GM12878 (cell line): Measurements from ENCODE around the gene PRDM9. TPM values are rescaled to one million over a fixed set of nuclear protein-coding genes. Genes with fewer than 3 reads are reported as not detected.
A peak's percentile ranks its signal among the peaks of the same experiment; 100 is the strongest.

Source experiments
- ATAC-seq: fragments of 200-7000 bp; cut with Tn5 transposase; 3 replicates; pipeline ENCODE4 v1.9.1; 2020; ENCODE audit warnings: mild to moderate bottlenecking, moderate library complexity
- BruUV-seq: library from RNA; stranded (reverse); fragments of 400-500 nt; replicated peaks from 2 replicates; lab custom pipeline; 2021; lab: Mats Ljungman, UMichigan
- CTCF ChIA-PET: fragments of 300-600 bp; sonication (Branson Sonifier 250); formaldehyde crosslinking; extraction: SDS; loops from one replicate; lab custom pipeline; 2021; ENCODE audit warnings: inconsistent platforms; lab: Yijun Ruan, JAX
- POLR2A ChIA-PET: fragments of 350-600 bp; formaldehyde crosslinking; extraction: SDS; loops from one replicate; lab custom pipeline; 2021; ENCODE audit warnings: inconsistent platforms; lab: Charles Lee
- RAD21 ChIA-PET: fragments of 300-600 bp; sonication (Branson Sonifier 250); formaldehyde crosslinking; loops from one replicate; lab custom pipeline; 2023; ENCODE audit warnings: antibody characterized with exemption; ENCODE audit not compliant: unreplicated experiment; lab: Charles Lee
- SMC1A ChIA-PET: fragments of 300-600 bp; sonication (Branson Sonifier 250); formaldehyde crosslinking; loops from one replicate; lab custom pipeline; 2023; ENCODE audit not compliant: unreplicated experiment, uncharacterized antibody; lab: Charles Lee
- DNase-seq: peaks from one replicate; pipeline ENCODE4 v3.0.0-alpha.2; 2011; ENCODE audit warnings: low read depth, low spot score
- FAIRE-seq: peaks from 3 replicates; lab custom pipeline; 2011; peaks lifted over from hg19 to GRCh38; lab: Jason Lieb, UNC
- H2AFZ ChIP-seq: 2 replicates; pipeline ENCODE4 v1.6.0; 2011; ENCODE audit warnings: low read depth, low read length, control low read depth; ENCODE audit not compliant: control insufficient read depth
- H3K27ac ChIP-seq: 2 replicates; pipeline ENCODE4 v1.5.1; 2011; ENCODE audit warnings: control low read depth; ENCODE audit not compliant: control insufficient read depth, insufficient read depth
- H3K27me3 ChIP-seq, 2 experiments: replicated peaks in 1 of 2; 2 replicates each; pipeline versions ENCODE4 v1.6.0 to v1.6.1; 2011; ENCODE audit warnings: low read length in 1 of 2; ENCODE audit not compliant: control insufficient read depth in 2 of 2, insufficient read depth in 2 of 2
- H3K36me3 ChIP-seq, 2 experiments: 2 replicates each; pipeline ENCODE4 v1.5.1; 2011; ENCODE audit warnings: low read length in 1 of 2; ENCODE audit not compliant: control insufficient read depth in 2 of 2, insufficient read depth in 2 of 2
- H3K4me1 ChIP-seq: 2 replicates; pipeline ENCODE4 v1.6.1; 2011; ENCODE audit warnings: mild to moderate bottlenecking, low read length, moderate library complexity, mixed read lengths; ENCODE audit not compliant: control insufficient read depth, insufficient read depth
- H3K4me2 ChIP-seq: 2 replicates; pipeline ENCODE4 v1.6.0; 2011; ENCODE audit warnings: control low read depth; ENCODE audit not compliant: control insufficient read depth, insufficient read depth
- H3K4me3 ChIP-seq: fragments of 200-600 bp; sonication (generic); 2 replicates; pipeline ENCODE4 v1.5.1; 2016
- H3K79me2 ChIP-seq: 2 replicates; pipeline ENCODE4 v1.6.0; 2011; ENCODE audit warnings: low read length; ENCODE audit not compliant: control insufficient read depth, insufficient read depth
- H3K9ac ChIP-seq: 2 replicates; pipeline ENCODE4 v1.8.0; 2011; ENCODE audit warnings: low read length, control low read depth, mixed read lengths; ENCODE audit not compliant: control insufficient read depth, insufficient read depth
- H3K9me3 ChIP-seq: replicated peaks from 3 replicates; pipeline ENCODE4 v1.5.1; 2011; ENCODE audit warnings: mild to moderate bottlenecking, low read length; ENCODE audit not compliant: control insufficient read depth, insufficient read depth
- H4K20me1 ChIP-seq: 2 replicates; pipeline ENCODE4 v1.6.0; 2011; ENCODE audit not compliant: control insufficient read depth, insufficient read depth
- IKZF2 ChIP-seq, 2 experiments: fragments of 450-650 bp; IDR thresholded peaks; 2 replicates each; pipeline ENCODE4 v1.6.1; 2017; ENCODE audit warnings: mild to moderate bottlenecking in 2 of 2, moderate library complexity in 2 of 2
- MEF2B ChIP-seq: fragments of 450-650 bp; IDR thresholded peaks from 2 replicates; pipeline ENCODE4 v1.6.1; 2018; ENCODE audit warnings: mild to moderate bottlenecking, moderate library complexity; ENCODE audit not compliant: partially characterized antibody, poor library complexity, severe bottlenecking
- MTA2 ChIP-seq: fragments of 450-650 bp; IDR thresholded peaks from 2 replicates; pipeline ENCODE4 v1.6.1; 2016; ENCODE audit warnings: low read depth, mild to moderate bottlenecking, moderate library complexity
- MTA3 ChIP-seq: IDR thresholded peaks from 2 replicates; pipeline ENCODE4 v1.6.1; 2012; ENCODE audit warnings: low read length, inconsistent platforms, borderline replicate concordance
- PML ChIP-seq: IDR thresholded peaks from 2 replicates; pipeline ENCODE4 v1.6.1; 2012; ENCODE audit warnings: low read length, inconsistent platforms
- SIX5 ChIP-seq: IDR thresholded peaks from 2 replicates; pipeline ENCODE4 v1.6.1; 2011; ENCODE audit warnings: mild to moderate bottlenecking, low read depth, low read length, moderate library complexity; ENCODE audit not compliant: severe bottlenecking
- YY1 ChIP-seq: IDR thresholded peaks from 2 replicates; pipeline ENCODE4 v1.6.1; 2011; ENCODE audit warnings: low read depth, mild to moderate bottlenecking, low read length
- WGBS: methylation state at CpG from one replicate; pipeline ENCODE4 v1.1.6; 2016; ENCODE audit warnings: low lambda C conversion rate; ENCODE audit not compliant: insufficient replicate concordance, insufficient coverage; ENCODE audit errors: missing lambda C conversion rate; 5-methylcytosine and 5-hydroxymethylcytosine counted together
- in situ Hi-C: fragments of 300-500 bp; cut with MboI; formaldehyde crosslinking; loops from 9 replicates; pipeline ENCODE4 v1.14.3; 2018; ENCODE audit warnings: mixed read lengths
- intact Hi-C: fragments of 100-400 bp; cut with micrococcal nuclease; formaldehyde crosslinking; loops from one replicate; pipeline ENCODE4 v1.14.2; 2022; ENCODE audit not compliant: unreplicated experiment
- polyA plus RNA-seq, 11 experiments: library from polyadenylated mRNA; depleted of rRNA in 4 of 11; unstranded in 6 of 11; stranded (reverse) in 5 of 11; fragments of >200 nt; fragmentation: Nextera tagmentation in 4 of 11; fragmentation: Illumina TruSeq in 1 of 11; extraction: Ambion mirVana in 4 of 11; extraction: Trizol in 1 of 11; gene quantifications; 1 replicate in 1 of 11; 2 replicates in 10 of 11; pipeline versions ENCODE4 v1.2.1 to v1.2.3, GENCODE V29; 2011 to 2016; ENCODE audit warnings: inconsistent platforms in 2 of 11, missing spikeins in 2 of 11, low read depth in 1 of 11
- total RNA-seq, 4 experiments: library from RNA; depleted of rRNA in 3 of 4; stranded (reverse); fragments of >200 nt in 3 of 4; fragmentation: Illumina TruSeq in 1 of 4; extraction: Trizol in 1 of 4; gene quantifications; 2 replicates each; pipeline versions ENCODE4 v1.2.1 to v1.2.3, GENCODE V29; 2013 to 2021
- TF ChIP-seq, protein P1 (sequence below): fragments of 450-650 bp; IDR thresholded peaks from 2 replicates; pipeline ENCODE4 v1.6.1; 2017; ENCODE audit warnings: borderline replicate concordance
- TF ChIP-seq, protein P2 (sequence below): IDR thresholded peaks from 2 replicates; pipeline ENCODE4 v1.6.1; 2012; ENCODE audit warnings: low read depth, low read length, improper control_type of control experiment
- TF ChIP-seq, protein P3 (sequence below): fragments of 450-650 bp; conservative IDR thresholded peaks from 2 replicates; pipeline ENCODE4 v1.6.1; 2017; ENCODE audit warnings: mild to moderate bottlenecking, moderate library complexity
- TF ChIP-seq, protein P4 (sequence below): fragments of 450-650 bp; IDR thresholded peaks from 2 replicates; pipeline ENCODE4 v1.6.1; 2018; ENCODE audit warnings: borderline replicate concordance, mild to moderate bottlenecking; ENCODE audit not compliant: partially characterized antibody

The PRDM9 gene
- total and polyA plus RNA-seq, 10 of the 15 experiments (the other 5 are each of a cell fraction or from before 2014, with no cell fraction given), result not detected

DNA sequence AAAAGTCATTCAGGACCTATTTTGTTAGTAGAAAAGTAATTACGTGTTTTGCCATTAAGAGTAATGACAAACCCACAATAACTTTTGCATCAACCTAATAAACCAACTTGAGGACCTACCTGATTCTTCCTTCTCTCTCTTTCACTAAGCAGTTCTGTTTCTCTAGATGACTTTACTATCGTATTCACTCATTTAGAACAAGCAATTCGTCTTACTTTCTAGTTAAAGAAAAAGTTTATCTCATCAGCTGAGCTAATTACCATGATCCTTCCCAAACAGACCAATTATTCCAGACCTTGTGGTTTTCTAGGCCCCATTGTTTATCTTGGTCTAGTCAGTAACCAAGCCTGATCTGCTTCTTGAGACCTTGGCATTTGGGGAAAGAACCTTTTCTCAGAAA, 49.6 kb upstream of the PRDM9 start (continued):
- TF ChIP-seq, protein P1, sequence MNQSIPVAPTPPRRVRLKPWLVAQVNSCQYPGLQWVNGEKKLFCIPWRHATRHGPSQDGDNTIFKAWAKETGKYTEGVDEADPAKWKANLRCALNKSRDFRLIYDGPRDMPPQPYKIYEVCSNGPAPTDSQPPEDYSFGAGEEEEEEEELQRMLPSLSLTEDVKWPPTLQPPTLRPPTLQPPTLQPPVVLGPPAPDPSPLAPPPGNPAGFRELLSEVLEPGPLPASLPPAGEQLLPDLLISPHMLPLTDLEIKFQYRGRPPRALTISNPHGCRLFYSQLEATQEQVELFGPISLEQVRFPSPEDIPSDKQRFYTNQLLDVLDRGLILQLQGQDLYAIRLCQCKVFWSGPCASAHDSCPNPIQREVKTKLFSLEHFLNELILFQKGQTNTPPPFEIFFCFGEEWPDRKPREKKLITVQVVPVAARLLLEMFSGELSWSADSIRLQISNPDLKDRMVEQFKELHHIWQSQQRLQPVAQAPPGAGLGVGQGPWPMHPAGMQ, result no peak

DNA sequence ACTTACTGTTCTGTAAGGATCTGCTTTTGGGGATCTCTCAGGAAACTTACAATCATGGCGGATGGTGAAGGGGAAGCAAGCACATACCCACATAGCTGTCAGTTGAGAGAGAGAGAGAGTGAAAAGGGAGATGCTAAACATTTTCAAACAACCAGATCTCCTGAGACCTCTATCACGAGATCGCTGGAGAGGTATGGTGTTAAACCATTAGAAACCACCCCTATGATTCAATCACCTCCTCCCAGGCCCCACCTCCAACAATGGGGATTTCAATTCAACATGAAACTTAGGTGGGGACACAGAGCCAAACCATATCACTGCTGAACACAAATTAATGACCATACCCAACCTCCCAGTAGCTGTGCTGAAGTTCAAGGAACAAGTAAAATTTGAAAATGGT, 48.2 kb upstream of the PRDM9 start:
- SMC1A ChIA-PET, result interaction anchor here (1.9 kb wide), 1 partner anchor 15 kb away, joined by 6 read pairs; no protein-coding TSS in a partner anchor
- intact Hi-C loops, result loop anchor here (2.0 kb wide), 1 partner anchor 46 kb away; no protein-coding TSS in a partner anchor
- RAD21 ChIA-PET, result interaction anchor here (0.6 kb wide), 2 partner anchors 44 to 45 kb away, joined by 3 read pairs; no protein-coding TSS in a partner anchor
- TF ChIP-seq MTA3 (no peak), MEF2B (peak; percentile 44), SIX5 (no peak), PML (no peak), MTA2 (peak; percentile 74), IKZF2 (IDR thresholded peaks at IDR 0.05) (peak; percentile 12 to 55; a peak in 3 of 4 replicates), YY1 (no peak)
- TF ChIP-seq, protein P2, sequence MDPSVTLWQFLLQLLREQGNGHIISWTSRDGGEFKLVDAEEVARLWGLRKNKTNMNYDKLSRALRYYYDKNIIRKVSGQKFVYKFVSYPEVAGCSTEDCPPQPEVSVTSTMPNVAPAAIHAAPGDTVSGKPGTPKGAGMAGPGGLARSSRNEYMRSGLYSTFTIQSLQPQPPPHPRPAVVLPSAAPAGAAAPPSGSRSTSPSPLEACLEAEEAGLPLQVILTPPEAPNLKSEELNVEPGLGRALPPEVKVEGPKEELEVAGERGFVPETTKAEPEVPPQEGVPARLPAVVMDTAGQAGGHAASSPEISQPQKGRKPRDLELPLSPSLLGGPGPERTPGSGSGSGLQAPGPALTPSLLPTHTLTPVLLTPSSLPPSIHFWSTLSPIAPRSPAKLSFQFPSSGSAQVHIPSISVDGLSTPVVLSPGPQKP, result no peak
- TF ChIP-seq, protein P3, sequence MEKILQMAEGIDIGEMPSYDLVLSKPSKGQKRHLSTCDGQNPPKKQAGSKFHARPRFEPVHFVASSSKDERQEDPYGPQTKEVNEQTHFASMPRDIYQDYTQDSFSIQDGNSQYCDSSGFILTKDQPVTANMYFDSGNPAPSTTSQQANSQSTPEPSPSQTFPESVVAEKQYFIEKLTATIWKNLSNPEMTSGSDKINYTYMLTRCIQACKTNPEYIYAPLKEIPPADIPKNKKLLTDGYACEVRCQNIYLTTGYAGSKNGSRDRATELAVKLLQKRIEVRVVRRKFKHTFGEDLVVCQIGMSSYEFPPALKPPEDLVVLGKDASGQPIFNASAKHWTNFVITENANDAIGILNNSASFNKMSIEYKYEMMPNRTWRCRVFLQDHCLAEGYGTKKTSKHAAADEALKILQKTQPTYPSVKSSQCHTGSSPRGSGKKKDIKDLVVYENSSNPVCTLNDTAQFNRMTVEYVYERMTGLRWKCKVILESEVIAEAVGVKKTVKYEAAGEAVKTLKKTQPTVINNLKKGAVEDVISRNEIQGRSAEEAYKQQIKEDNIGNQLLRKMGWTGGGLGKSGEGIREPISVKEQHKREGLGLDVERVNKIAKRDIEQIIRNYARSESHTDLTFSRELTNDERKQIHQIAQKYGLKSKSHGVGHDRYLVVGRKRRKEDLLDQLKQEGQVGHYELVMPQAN, result no peak
- TF ChIP-seq, protein P4, sequence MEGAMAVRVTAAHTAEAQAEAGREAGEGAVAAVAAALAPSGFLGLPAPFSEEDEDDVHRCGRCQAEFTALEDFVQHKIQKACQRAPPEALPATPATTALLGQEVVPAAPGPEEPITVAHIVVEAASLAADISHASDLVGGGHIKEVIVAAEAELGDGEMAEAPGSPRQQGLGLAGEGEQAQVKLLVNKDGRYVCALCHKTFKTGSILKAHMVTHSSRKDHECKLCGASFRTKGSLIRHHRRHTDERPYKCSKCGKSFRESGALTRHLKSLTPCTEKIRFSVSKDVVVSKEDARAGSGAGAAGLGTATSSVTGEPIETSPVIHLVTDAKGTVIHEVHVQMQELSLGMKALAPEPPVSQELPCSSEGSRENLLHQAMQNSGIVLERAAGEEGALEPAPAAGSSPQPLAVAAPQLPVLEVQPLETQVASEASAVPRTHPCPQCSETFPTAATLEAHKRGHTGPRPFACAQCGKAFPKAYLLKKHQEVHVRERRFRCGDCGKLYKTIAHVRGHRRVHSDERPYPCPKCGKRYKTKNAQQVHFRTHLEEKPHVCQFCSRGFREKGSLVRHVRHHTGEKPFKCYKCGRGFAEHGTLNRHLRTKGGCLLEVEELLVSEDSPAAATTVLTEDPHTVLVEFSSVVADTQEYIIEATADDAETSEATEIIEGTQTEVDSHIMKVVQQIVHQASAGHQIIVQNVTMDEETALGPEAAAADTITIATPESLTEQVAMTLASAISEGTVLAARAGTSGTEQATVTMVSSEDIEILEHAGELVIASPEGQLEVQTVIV, result no peak

More for the DNA sequence above, 48.2 kb upstream of the PRDM9 start:
- ChIA-PET POLR2A (no interaction called here), CTCF (interaction anchor here (0.7 kb wide), 1 partner anchor 24 kb away, joined by 3 read pairs; no protein-coding TSS in a partner anchor)
- Histone ChIP-seq H3K9ac (no peak overlapping the region), H3K36me3 (no peaks in the 10 kb centered on the region), H3K4me1 (no peaks in the 10 kb centered on the region), H3K79me2 (no peaks in the 10 kb centered on the region), H4K20me1 (no peaks in the 10 kb centered on the region), H3K4me2 (no peak overlapping the region), H3K9me3 (no peaks in the 10 kb centered on the region), H3K27me3 (no peaks in the 10 kb centered on the region), H3K4me3 (no peak overlapping the region), H3K27ac (no peak overlapping the region), H2AFZ (no peak overlapping the region)
- 7% methylated on average over 3 of the region's 3 CpGs for WGBS
- ATAC-seq, result peak; percentile 75
- BruUV-seq, result no TSS peak
- in situ Hi-C loops, result no loop called here
- FAIRE-seq, result no peak
- peak; percentile 9 for DNase-seq
